GM11168 (cell line): Measurements from ENCODE around the gene TCTN2.

Experiments used
- in situ Hi-C: fragments of 300-500 bp; cut with MboI; formaldehyde crosslinking; loops from one replicate; pipeline ENCODE4 v1.12.0; 2022; ENCODE audit warnings: low sequenced_read_pairs; ENCODE audit not compliant: unreplicated experiment

The TCTN2 gene

GRCh38 chr12:123732251-123732650, 61.3 kb downstream of the TCTN2 start:
- in situ Hi-C loops: no loop called here

GRCh38 chr12:123733229-123733628, 62.3 kb downstream of the TCTN2 start:
- in situ Hi-C loops: no loop called here

GRCh38 chr12:123734268-123734667, 63.4 kb downstream of the TCTN2 start:
- in situ Hi-C loops: no loop called here

- in situ Hi-C loops: no loop called here
Observed at GRCh38 chr12:123741937-123742572, 71.1 kb downstream of the TCTN2 start.

- in situ Hi-C loops: no loop called here
Observed at GRCh38 chr12:123743002-123743401, 72.1 kb downstream of the TCTN2 start.

- in situ Hi-C loops: no loop called here
Observed at GRCh38 chr12:123744836-123745235, 73.9 kb downstream of the TCTN2 start.

- in situ Hi-C loops: no loop called here
Observed at GRCh38 chr12:123747309-123747708, 76.4 kb downstream of the TCTN2 start.

GRCh38 chr12:123748161-123748560, 77.2 kb downstream of the TCTN2 start:
- in situ Hi-C loops: no loop called here

GRCh38 chr12:123748661-123749060, 77.7 kb downstream of the TCTN2 start:
- in situ Hi-C loops: no loop called here

- in situ Hi-C loops: no loop called here
Observed at GRCh38 chr12:123749355-123749754, 78.4 kb downstream of the TCTN2 start.

- in situ Hi-C loops: no loop called here
Observed at GRCh38 chr12:123750159-123750656, 79.3 kb downstream of the TCTN2 start.

- in situ Hi-C loops: no loop called here
Observed at GRCh38 chr12:123752046-123752445, 81.1 kb downstream of the TCTN2 start.

GRCh38 chr12:123754041-123754772, 83.3 kb downstream of the TCTN2 start:
- in situ Hi-C loops: no loop called here

- in situ Hi-C loops: no loop called here
Observed at GRCh38 chr12:123757561-123757960, 86.6 kb downstream of the TCTN2 start.
